ENCODE results near the gene MEF2D. TPM values are rescaled to one million over a fixed set of nuclear protein-coding genes. Genes with fewer than 3 reads are reported as not detected.

MEF2D gene
- total and polyA plus RNA-seq, 2 experiments from 2014 or later, result 23.6 to 34.1 TPM

DNA sequence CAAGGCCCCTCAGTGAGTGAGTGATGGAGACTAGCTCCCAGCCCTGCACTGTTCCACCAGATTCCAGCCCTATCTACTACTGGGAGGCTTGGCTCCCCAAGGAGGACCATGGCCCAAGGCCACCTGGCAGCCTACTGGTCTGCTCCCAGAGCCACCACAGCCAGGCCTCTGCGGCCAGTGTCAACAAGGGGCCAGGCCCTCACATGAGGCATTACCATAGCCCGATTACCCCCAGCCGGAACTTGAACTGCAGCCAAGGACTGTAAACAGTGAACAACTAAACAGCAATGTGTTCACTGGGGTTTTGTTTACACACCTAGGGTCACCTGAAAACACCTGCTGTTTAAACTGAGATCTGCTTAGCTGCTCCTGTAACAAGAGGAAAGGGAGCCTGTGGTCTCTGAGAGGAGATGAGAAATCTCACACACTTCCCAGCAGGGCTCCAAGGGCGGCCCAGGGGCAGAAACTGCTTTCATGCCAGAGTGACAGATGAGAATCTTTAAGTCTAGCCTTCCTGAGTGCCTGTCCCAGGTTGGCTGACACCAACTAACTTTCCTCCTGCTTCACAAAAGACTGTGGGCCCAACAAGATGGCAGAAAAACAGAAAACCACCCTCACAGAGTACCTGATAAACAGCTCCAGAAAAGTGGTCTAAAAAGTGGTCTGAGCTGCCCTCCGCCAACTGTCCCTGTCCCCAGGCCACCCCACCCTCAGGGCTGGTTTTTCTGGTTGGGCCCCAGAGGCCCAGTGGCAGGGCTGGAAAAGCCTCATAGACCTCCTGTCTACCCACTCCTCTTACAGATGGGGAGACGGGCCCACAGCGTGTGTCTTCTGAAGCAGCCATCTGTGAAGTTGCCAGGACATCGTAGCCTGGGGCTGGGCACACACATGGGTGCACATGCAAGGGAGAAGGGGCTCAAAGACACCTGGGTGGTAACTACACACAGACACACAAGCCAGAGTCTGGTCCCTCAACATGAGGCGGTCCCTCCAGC is 28.8 kb downstream of the MEF2D start:
- H3K36me3 ChIP-seq (ENCODE audit: low read depth), result peaks cover 58% of the 10 kb centered on the region
- in situ Hi-C loops (cut with MboI), result no loop called here

DNA sequence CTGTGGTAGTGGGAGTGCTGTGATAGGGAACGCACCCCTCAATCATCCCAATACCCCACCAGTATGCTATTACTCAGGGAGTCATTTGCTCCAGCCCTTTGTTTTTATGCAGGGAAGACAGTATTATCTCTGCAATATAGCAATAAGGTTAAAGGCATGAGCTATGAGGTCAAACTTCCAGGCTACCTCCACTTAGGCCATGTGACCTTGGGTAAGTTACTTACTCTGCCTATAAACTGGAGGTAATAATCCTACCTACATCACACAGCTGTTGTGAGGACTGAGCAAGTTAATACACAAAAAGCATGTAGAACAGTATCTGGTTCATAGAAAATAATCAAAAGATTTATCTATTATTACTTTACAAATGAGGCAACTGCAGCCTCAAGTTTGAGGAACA is 30.1 kb downstream of the MEF2D start:
- peaks cover 54% of the 10 kb centered on the region for H3K79me2 ChIP-seq (ENCODE audit: insufficient read depth)
- H3K9me3 ChIP-seq (ENCODE audit: low read depth), result no peaks in the 10 kb centered on the region
- in situ Hi-C loops (cut with MboI), result no loop called here
- H3K9ac ChIP-seq, result no peak overlapping the region
- no peak for DNase-seq
- H3F3A ChIP-seq (ENCODE audit: insufficient read depth), result peaks cover 17% of the 10 kb centered on the region
- WGBS, 2 experiments (ENCODE audit: low coverage in 1 of 2, low lambda C conversion rate in 2 of 2, missing lambda C conversion rate in 2 of 2), result 100% methylated on average over 1 of the region's 1 CpG
- H3K4me2 ChIP-seq (ENCODE audit: unreplicated experiment), result no peak overlapping the region
- H2AFZ ChIP-seq, result no peak overlapping the region
- H3K36me3 ChIP-seq (ENCODE audit: low read depth), result peaks cover 57% of the 10 kb centered on the region
- H4K20me1 ChIP-seq (ENCODE audit: insufficient read depth), result no peaks in the 10 kb centered on the region
- no peak overlapping the region for H3K27ac ChIP-seq
- H3K4me3 ChIP-seq, result no peak overlapping the region
- H3K9me2 ChIP-seq (ENCODE audit: insufficient read depth), result no peaks in the 10 kb centered on the region
- no peak for TF ChIP-seq EZH2 (IDR thresholded peaks at IDR 0.05; ENCODE audit: insufficient read depth, poor library complexity, severe bottlenecking)
- TF ChIP-seq EZH2phosphoT487 (IDR thresholded peaks at IDR 0.05; ENCODE audit: insufficient read depth, low read depth), result no peak
- no peaks in the 10 kb centered on the region for H3K27me3 ChIP-seq (replicated peaks; ENCODE audit: insufficient read depth)
- H3K4me1 ChIP-seq (ENCODE audit: insufficient read depth), result peaks cover 12% of the 10 kb centered on the region

More for the DNA sequence above, 28.8 kb downstream of the MEF2D start:
- Histone ChIP-seq H3K27me3 (replicated peaks; ENCODE audit: insufficient read depth) (no peaks in the 10 kb centered on the region), H3K9me2 (ENCODE audit: insufficient read depth) (no peaks in the 10 kb centered on the region), H3K4me3 (no peak overlapping the region), H3K9ac (no peak overlapping the region), H4K20me1 (ENCODE audit: insufficient read depth) (no peaks in the 10 kb centered on the region), H2AFZ (no peak overlapping the region), H3F3A (ENCODE audit: insufficient read depth) (peaks cover 23% of the 10 kb centered on the region), H3K79me2 (ENCODE audit: insufficient read depth) (peaks cover 64% of the 10 kb centered on the region), H3K4me2 (ENCODE audit: unreplicated experiment) (no peak overlapping the region), H3K9me3 (ENCODE audit: low read depth) (no peaks in the 10 kb centered on the region), H3K27ac (no peak overlapping the region), H3K4me1 (ENCODE audit: insufficient read depth) (peaks cover 16% of the 10 kb centered on the region)
- WGBS, 2 experiments (ENCODE audit: low coverage in 1 of 2, low lambda C conversion rate in 2 of 2, missing lambda C conversion rate in 2 of 2), result 65 to 67% methylated on average over 9 of the region's 9 CpGs
- TF ChIP-seq EZH2 (IDR thresholded peaks at IDR 0.05; ENCODE audit: insufficient read depth, poor library complexity, severe bottlenecking) (no peak), EZH2phosphoT487 (IDR thresholded peaks at IDR 0.05; ENCODE audit: insufficient read depth, low read depth) (no peak)
- no peak for DNase-seq

DNA sequence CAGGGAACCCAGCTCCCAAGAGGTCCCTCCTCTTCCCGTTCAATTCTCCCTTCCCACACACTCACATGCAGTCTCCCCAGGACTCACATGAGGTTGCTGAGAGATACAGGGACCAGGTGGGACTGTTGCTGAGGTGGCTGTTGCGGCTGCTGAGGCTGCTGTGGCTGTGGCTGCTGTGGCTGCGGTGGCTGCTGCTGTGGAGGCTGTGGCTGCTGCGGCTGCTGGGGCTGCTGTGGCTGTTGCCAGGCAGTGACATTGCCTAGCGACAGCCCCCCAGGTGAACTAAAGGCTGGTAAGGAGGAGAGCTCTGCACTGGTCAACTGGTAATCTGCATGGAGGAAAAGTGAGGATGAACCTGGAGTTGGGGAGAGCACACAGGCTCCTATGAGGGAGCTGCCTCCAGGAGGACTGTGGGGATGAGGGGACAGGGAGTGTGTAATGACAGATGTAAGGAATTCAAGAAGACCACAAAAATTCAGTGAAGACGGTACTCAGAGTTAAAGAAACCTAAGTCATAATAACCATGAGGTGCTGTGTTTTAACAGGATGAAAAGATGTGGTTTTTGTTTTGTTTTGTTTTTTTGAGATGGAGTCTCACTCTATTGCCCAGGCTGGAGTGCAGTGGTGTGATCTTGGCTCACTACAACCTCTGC is 31.8 kb downstream of the MEF2D start:
- Histone ChIP-seq H3K9ac (no peak overlapping the region), H3K4me2 (ENCODE audit: unreplicated experiment) (no peak overlapping the region), H3K36me3 (ENCODE audit: low read depth) (peaks cover 41% of the 10 kb centered on the region), H2AFZ (no peak overlapping the region), H3K9me2 (ENCODE audit: insufficient read depth) (no peaks in the 10 kb centered on the region), H3K27ac (no peak overlapping the region), H3K4me1 (ENCODE audit: insufficient read depth) (peaks cover 20% of the 10 kb centered on the region), H3F3A (ENCODE audit: insufficient read depth) (peaks cover 22% of the 10 kb centered on the region), H4K20me1 (ENCODE audit: insufficient read depth) (no peaks in the 10 kb centered on the region), H3K27me3 (replicated peaks; ENCODE audit: insufficient read depth) (no peaks in the 10 kb centered on the region), H3K4me3 (no peak overlapping the region), H3K9me3 (ENCODE audit: low read depth) (no peaks in the 10 kb centered on the region), H3K79me2 (ENCODE audit: insufficient read depth) (peaks cover 40% of the 10 kb centered on the region)
- in situ Hi-C loops (cut with MboI), result no loop called here
- 79 to 85% methylated on average over 6 of the region's 6 CpGs for WGBS, 2 experiments (ENCODE audit: low coverage in 1 of 2, low lambda C conversion rate in 2 of 2, missing lambda C conversion rate in 2 of 2)
- TF ChIP-seq EZH2 (IDR thresholded peaks at IDR 0.05; ENCODE audit: insufficient read depth, poor library complexity, severe bottlenecking) (no peak), EZH2phosphoT487 (IDR thresholded peaks at IDR 0.05; ENCODE audit: insufficient read depth, low read depth) (no peak)
- DNase-seq, result no peak

DNA sequence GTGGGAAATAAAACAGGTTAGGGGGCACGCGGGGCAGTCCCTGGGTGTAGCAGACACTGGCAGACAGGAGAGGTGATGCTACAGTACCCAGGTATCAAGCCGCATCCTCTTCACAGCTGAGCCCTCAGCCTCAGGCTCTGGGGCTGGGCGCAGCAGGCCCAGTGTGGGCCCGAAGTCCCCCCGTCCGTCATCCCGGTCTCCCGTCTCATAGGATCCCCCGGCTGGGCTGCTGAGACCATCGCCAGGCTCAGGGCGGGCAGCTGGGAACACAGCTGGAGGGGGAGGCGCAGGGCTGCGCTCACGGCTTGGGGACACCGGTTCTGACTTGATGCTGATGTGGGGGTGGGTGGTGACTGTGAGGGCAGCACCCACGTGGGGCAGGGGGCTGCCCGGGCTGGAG is 32.7 kb downstream of the MEF2D start:
- TF ChIP-seq EZH2 (IDR thresholded peaks at IDR 0.05; ENCODE audit: insufficient read depth, poor library complexity, severe bottlenecking), result no peak
- no peak for TF ChIP-seq EZH2phosphoT487 (IDR thresholded peaks at IDR 0.05; ENCODE audit: insufficient read depth, low read depth)
- 85 to 91% methylated on average over 18 of the region's 18 CpGs for WGBS, 2 experiments (ENCODE audit: low coverage in 1 of 2, low lambda C conversion rate in 2 of 2, missing lambda C conversion rate in 2 of 2)
- Histone ChIP-seq H3K79me2 (ENCODE audit: insufficient read depth) (peaks cover 33% of the 10 kb centered on the region; the same call in 1 of the 2 replicates), H3K9ac (no peak overlapping the region), H3K4me1 (ENCODE audit: insufficient read depth) (peaks cover 20% of the 10 kb centered on the region), H3F3A (ENCODE audit: insufficient read depth) (peaks cover 28% of the 10 kb centered on the region), H3K4me3 (no peak overlapping the region), H3K27ac (no peak overlapping the region), H3K9me2 (ENCODE audit: insufficient read depth) (no peaks in the 10 kb centered on the region), H3K36me3 (ENCODE audit: low read depth) (peaks cover 33% of the 10 kb centered on the region), H3K4me2 (ENCODE audit: unreplicated experiment) (no peak overlapping the region), H4K20me1 (ENCODE audit: insufficient read depth) (no peaks in the 10 kb centered on the region), H3K27me3 (replicated peaks; ENCODE audit: insufficient read depth) (no peaks in the 10 kb centered on the region), H2AFZ (no peak overlapping the region), H3K9me3 (ENCODE audit: low read depth) (no peaks in the 10 kb centered on the region)
- in situ Hi-C loops (cut with MboI), result no loop called here
- no peak for DNase-seq
